ENCODE data around the gene NTSR2. TPM values are rescaled to one million over a fixed set of nuclear protein-coding genes. Genes with fewer than 3 reads are reported as not detected.

Gene NTSR2
- total and polyA plus RNA-seq, 2 of the 8 experiments (the other 6 are each of a cell fraction or from before 2014, with no cell fraction given): 0.05 TPM; not detected in 1

- H3K4me2 ChIP-seq (ENCODE audit: insufficient read depth in 1 of 2, low read depth in 2 of 2, low read length in 2 of 2): no peak overlapping the region
- POLR2A ChIA-PET (ENCODE audit: partially characterized antibody): no interaction called here
- TF ChIP-seq MAX (IDR thresholded peaks at IDR 0.05) (peak; percentile 36; the same call in 1 of the 2 replicates), YY1 (IDR thresholded peaks at IDR 0.05; ENCODE audit: low read depth, low read length) (no peak)
Measured at GRCh38 chr2:11657646-11658045, 12.3 kb downstream of the NTSR2 start.

More at GRCh38 chr2:11657646-11658045, 12.3 kb downstream of the NTSR2 start:
- H3K56ac ChIP-seq (replicated peaks; ENCODE audit: insufficient read length, low read depth, low read length): no peak overlapping the region
- 0 out of 2 replicates have a peak overlapping the region, but pooled peaks have one; percentile 39 for H2AK5ac ChIP-seq (ENCODE audit: low read depth, low read length)
- H4K8ac ChIP-seq (ENCODE audit: extremely low read depth, insufficient read depth, low read length): no peak overlapping the region; the same call in 1 of the 2 replicates
- H3K23me2 ChIP-seq (ENCODE audit: low read depth, low read length): no peaks in the 10 kb centered on the region
- H3K79me2 ChIP-seq (ENCODE audit: control insufficient read depth in 1 of 2, insufficient read depth in 2 of 2, low read length in 2 of 2): no peaks in the 10 kb centered on the region
- no peak overlapping the region for H2BK5ac ChIP-seq (ENCODE audit: low read depth, low read length)
- no peaks in the 10 kb centered on the region for H3K27me3 ChIP-seq (replicated peaks in 1 of 4; ENCODE audit: control insufficient read depth in 3 of 4, extremely low read depth in 1 of 4, insufficient read depth in 3 of 4, low read length in 3 of 4)
- no peak overlapping the region for H3K23ac ChIP-seq (ENCODE audit: insufficient read length)
- no peaks in the 10 kb centered on the region for H3K36me3 ChIP-seq (ENCODE audit: control insufficient read depth in 2 of 4, insufficient read depth in 4 of 4, low read length in 3 of 4)
- H2BK12ac ChIP-seq (ENCODE audit: low read depth, low read length): no peak overlapping the region
- H3K9ac ChIP-seq (replicated peaks in 1 of 4; ENCODE audit: extremely low read depth in 1 of 4, low read depth in 3 of 4, low read length in 3 of 4): no peak overlapping the region
- no peak overlapping the region for H3K14ac ChIP-seq (ENCODE audit: insufficient read length)
- no peak overlapping the region for H4K5ac ChIP-seq (ENCODE audit: insufficient read length, low read depth, low read length)
- no peak for DNase-seq (ENCODE audit: low read depth in 1 of 2, low spot score in 2 of 2)
- no peak for FAIRE-seq
- H2BK20ac ChIP-seq (ENCODE audit: low read length): no peak overlapping the region
- H2BK15ac ChIP-seq (ENCODE audit: low read length): no peak overlapping the region
- H3K27ac ChIP-seq (ENCODE audit: low read depth, low read length): no peak overlapping the region
- no peak overlapping the region for H3K4ac ChIP-seq (replicated peaks; ENCODE audit: insufficient read length, low read depth, low read length)
- H3K4me3 ChIP-seq (ENCODE audit: extremely low read depth in 1 of 4, insufficient read depth in 2 of 4, low read depth in 3 of 4, low read length in 4 of 4): no peak overlapping the region
- H3K18ac ChIP-seq (ENCODE audit: extremely low read depth, low read length): no peak overlapping the region
- H2BK120ac ChIP-seq (replicated peaks; ENCODE audit: low read depth, low read length): no peak overlapping the region
- no peaks in the 10 kb centered on the region for H3K4me1 ChIP-seq (replicated peaks in 1 of 4; ENCODE audit: control insufficient read depth in 3 of 4, insufficient read depth in 4 of 4, low read length in 3 of 4)
- H2AFZ ChIP-seq (ENCODE audit: low read length): no peak overlapping the region
- H3K9me3 ChIP-seq (ENCODE audit: insufficient read depth in 2 of 2, low read depth in 1 of 2, low read length in 1 of 2): peaks cover 0 to 6% of the 10 kb centered on the region in 2 experiments; a peak in 1 of 4 replicates
- CTCF ChIA-PET (ENCODE audit: partially characterized antibody): interaction anchor here (0.7 to 6.4 kb wide), 8 partner anchors 10 to 126 kb away, joined by 3 to 37 read pairs (median 4); no protein-coding TSS in a partner anchor
- H4K91ac ChIP-seq (replicated peaks; ENCODE audit: insufficient read length, low read length): no peak overlapping the region
- no peaks in the 10 kb centered on the region for H4K20me1 ChIP-seq (replicated peaks in 1 of 2; ENCODE audit: control insufficient read depth in 1 of 2, insufficient read depth in 2 of 2, low read length in 2 of 2)
- H3K79me1 ChIP-seq (ENCODE audit: low read depth, low read length): no peaks in the 10 kb centered on the region
- 91% methylated on average over 11 of the region's 11 CpGs; no CpG with 5 or more reads in 1 of the 2 experiments for WGBS, 2 experiments (ENCODE audit: extremely low coverage in 1 of 2, insufficient coverage in 1 of 2, insufficient read length in 1 of 2, insufficient replicate concordance in 2 of 2, low coverage in 1 of 2, low lambda C conversion rate in 2 of 2, missing lambda C conversion rate in 1 of 2)
